Prostate gland (tissue), 2 donors: ENCODE measurements around the gene STAM.

Experiments used
- POLR2AphosphoS5 ChIP-seq: sonication (generic); formaldehyde crosslinking; IDR thresholded peaks from one replicate; pipeline ENCODE4 v1.6.1; 2017; ENCODE audit warnings: antibody characterized with exemption
- TF ChIP-seq, protein P1 (sequence below), 4 experiments: fragments of 200-600 bp in 2 of 4; fragments of 450-650 bp in 2 of 4; sonication (generic) in 2 of 4; IDR thresholded peaks; 1 replicate in 3 of 4; 2 replicates in 1 of 4; pipeline ENCODE4 v1.5.1; 2016 to 2019; ENCODE audit warnings: antibody characterized with exemption in 4 of 4, mild to moderate bottlenecking in 2 of 4, moderate library complexity in 2 of 4

DNA sequence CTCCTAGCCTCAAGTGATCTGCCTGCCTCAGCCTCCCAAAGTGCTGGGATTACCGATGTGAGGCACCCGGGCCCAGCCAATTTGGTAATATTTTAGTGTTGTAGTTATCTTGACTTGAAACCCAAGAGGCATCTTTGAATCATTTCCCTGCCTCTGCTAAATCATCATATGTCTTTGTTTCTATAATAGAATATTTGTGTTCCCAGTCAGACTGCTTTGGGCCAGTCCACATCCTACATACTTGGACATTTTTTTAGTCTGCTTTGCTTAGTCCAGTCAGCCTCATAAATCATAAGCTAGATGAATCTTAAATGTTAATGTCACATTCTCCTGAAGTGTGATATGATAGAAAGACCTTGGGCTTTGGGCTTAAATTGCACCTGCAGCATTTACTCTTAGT lies 5.9 kb downstream of the STAM start:
- TF ChIP-seq, protein P1, sequence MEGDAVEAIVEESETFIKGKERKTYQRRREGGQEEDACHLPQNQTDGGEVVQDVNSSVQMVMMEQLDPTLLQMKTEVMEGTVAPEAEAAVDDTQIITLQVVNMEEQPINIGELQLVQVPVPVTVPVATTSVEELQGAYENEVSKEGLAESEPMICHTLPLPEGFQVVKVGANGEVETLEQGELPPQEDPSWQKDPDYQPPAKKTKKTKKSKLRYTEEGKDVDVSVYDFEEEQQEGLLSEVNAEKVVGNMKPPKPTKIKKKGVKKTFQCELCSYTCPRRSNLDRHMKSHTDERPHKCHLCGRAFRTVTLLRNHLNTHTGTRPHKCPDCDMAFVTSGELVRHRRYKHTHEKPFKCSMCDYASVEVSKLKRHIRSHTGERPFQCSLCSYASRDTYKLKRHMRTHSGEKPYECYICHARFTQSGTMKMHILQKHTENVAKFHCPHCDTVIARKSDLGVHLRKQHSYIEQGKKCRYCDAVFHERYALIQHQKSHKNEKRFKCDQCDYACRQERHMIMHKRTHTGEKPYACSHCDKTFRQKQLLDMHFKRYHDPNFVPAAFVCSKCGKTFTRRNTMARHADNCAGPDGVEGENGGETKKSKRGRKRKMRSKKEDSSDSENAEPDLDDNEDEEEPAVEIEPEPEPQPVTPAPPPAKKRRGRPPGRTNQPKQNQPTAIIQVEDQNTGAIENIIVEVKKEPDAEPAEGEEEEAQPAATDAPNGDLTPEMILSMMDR (IDR thresholded peaks at IDR 0.05), result no peak
- no peak for TF ChIP-seq POLR2AphosphoS5
